Urinary bladder (tissue), 4 donors: ENCODE results near the gene DEDD. TPM values are rescaled to one million over a fixed set of nuclear protein-coding genes. Genes with fewer than 3 reads are reported as not detected.
A peak's percentile ranks its signal among the peaks of the same experiment; 100 is the strongest.

Experiments used
- DNase-seq: peaks from one replicate; pipeline ENCODE4 v3.0.0-alpha.2; 2015; ENCODE audit errors: extremely low spot score
- H3K27ac ChIP-seq: one replicate; pipeline ENCODE4 v1.5.1; 2013; ENCODE audit warnings: low read depth, mild to moderate bottlenecking, moderate library complexity
- H3K36me3 ChIP-seq: one replicate; pipeline ENCODE4 v1.6.1; 2013; ENCODE audit warnings: mild to moderate bottlenecking, moderate library complexity; ENCODE audit not compliant: insufficient read depth
- H3K4me1 ChIP-seq: one replicate; pipeline ENCODE4 v1.6.1; 2013; ENCODE audit warnings: mild to moderate bottlenecking, moderate library complexity; ENCODE audit not compliant: insufficient read depth
- H3K4me3 ChIP-seq: one replicate; pipeline ENCODE4 v1.5.1; 2013; ENCODE audit warnings: low read depth, low read length
- WGBS: extraction: QIAGEN DNeasy Blood & Tissue Kit; methylation state at CpG from one replicate; pipeline ENCODE4 v1.1.7; 2013; 5-methylcytosine and 5-hydroxymethylcytosine counted together
- polyA plus RNA-seq: library from polyadenylated mRNA; stranded (reverse); fragments of 200-250 nt; gene quantifications from one replicate; pipeline ENCODE4 v1.2.3, GENCODE V29; 2013
- total RNA-seq: library from RNA; depleted of rRNA; stranded (reverse); fragments of >200 nt; gene quantifications from one replicate; pipeline ENCODE4 v1.2.3, GENCODE V29; 2014
- donor health status: healthy with polysubstance abuse.
- donor health status: healthy.

DEDD gene
- total and polyA plus RNA-seq, 2 donors, result 16.9 to 43.0 TPM

- 97% methylated on average over 3 of the region's 3 CpGs for WGBS
- peaks cover 3% of the 10 kb centered on the region for H3K4me1 ChIP-seq
- DNase-seq, result no peak
- H3K27ac ChIP-seq, result no peak overlapping the region
- peaks cover 3% of the 10 kb centered on the region for H3K36me3 ChIP-seq
- H3K4me3 ChIP-seq, result no peak overlapping the region
Observed at GRCh38 chr1:161111117-161111516, 21.4 kb downstream of the DEDD start.

- 97% methylated on average over 1 of the region's 1 CpG for WGBS
- no peak overlapping the region for H3K27ac ChIP-seq
- H3K4me1 ChIP-seq, result no peaks in the 10 kb centered on the region
- H3K36me3 ChIP-seq, result peaks cover 6% of the 10 kb centered on the region
- DNase-seq, result no peak
- no peak overlapping the region for H3K4me3 ChIP-seq
Observed at GRCh38 chr1:161106431-161106830, 26.0 kb downstream of the DEDD start.

- H3K4me3 ChIP-seq, result no peak overlapping the region
- no peak overlapping the region for H3K27ac ChIP-seq
- no peak for DNase-seq
- WGBS, result 65% methylated on average over 2 of the region's 2 CpGs
- H3K4me1 ChIP-seq, result no peaks in the 10 kb centered on the region
- H3K36me3 ChIP-seq, result peaks cover 3% of the 10 kb centered on the region
Observed at GRCh38 chr1:161100556-161100955, 31.9 kb downstream of the DEDD start.

- Histone ChIP-seq H3K36me3 (peaks cover 3% of the 10 kb centered on the region), H3K4me3 (no peak overlapping the region), H3K4me1 (no peaks in the 10 kb centered on the region), H3K27ac (no peak overlapping the region)
- 74% methylated on average over 9 of the region's 9 CpGs for WGBS
- no peak for DNase-seq
Observed at GRCh38 chr1:161099090-161099802, 33.2 kb downstream of the DEDD start.

GRCh38 chr1:161098210-161099068, 34.0 kb downstream of the DEDD start, which contains the start of gene KLHDC9:
TSS of gene KLHDC9 (plus strand) at chr1:161098361. CDS start at chr1:161098536, 175 bp downstream.
- 5% methylated on average over 71 of the region's 71 CpGs for WGBS

GRCh38 chr1:161096530-161096929, 35.9 kb downstream of the DEDD start:
- no peak for DNase-seq
- 34% methylated on average over 1 of the region's 1 CpG for WGBS

More at GRCh38 chr1:161098210-161099068, 34.0 kb downstream of the DEDD start, which contains the start of gene KLHDC9:
- Histone ChIP-seq H3K4me1 (no peaks in the 10 kb centered on the region), H3K4me3 (peak within 1 kb of the TSS; percentile 43), H3K27ac (no peak within 1 kb of the TSS), H3K36me3 (no peaks in the 10 kb centered on the region)
- no peak for DNase-seq

GRCh38 chr1:161096015-161096414, 36.5 kb downstream of the DEDD start:
- WGBS, result 93% methylated on average over 2 of the region's 2 CpGs
- H3K4me3 ChIP-seq, result no peak overlapping the region
- H3K27ac ChIP-seq, result no peak overlapping the region
- H3K4me1 ChIP-seq, result no peaks in the 10 kb centered on the region
- no peaks in the 10 kb centered on the region for H3K36me3 ChIP-seq
- no peak for DNase-seq

More at GRCh38 chr1:161096530-161096929, 35.9 kb downstream of the DEDD start:
- Histone ChIP-seq H3K27ac (no peak overlapping the region), H3K4me1 (no peaks in the 10 kb centered on the region), H3K36me3 (no peaks in the 10 kb centered on the region), H3K4me3 (no peak overlapping the region)

- no peaks in the 10 kb centered on the region for H3K36me3 ChIP-seq
- H3K4me3 ChIP-seq, result no peak overlapping the region
- no peak overlapping the region for H3K27ac ChIP-seq
- DNase-seq, result no peak
- WGBS, result 94% methylated on average over 6 of the region's 6 CpGs
- H3K4me1 ChIP-seq, result no peaks in the 10 kb centered on the region
Observed at GRCh38 chr1:161095230-161095629, 37.2 kb downstream of the DEDD start.

GRCh38 chr1:161094481-161094880, 38.0 kb downstream of the DEDD start:
- WGBS, result 93% methylated on average over 14 of the region's 14 CpGs
- no peaks in the 10 kb centered on the region for H3K4me1 ChIP-seq
- H3K27ac ChIP-seq, result no peak overlapping the region
- no peaks in the 10 kb centered on the region for H3K36me3 ChIP-seq
- no peak overlapping the region for H3K4me3 ChIP-seq
- DNase-seq, result no peak

- Histone ChIP-seq H3K4me3 (no peak overlapping the region), H3K36me3 (no peaks in the 10 kb centered on the region), H3K27ac (no peak overlapping the region), H3K4me1 (no peaks in the 10 kb centered on the region)
- 77% methylated on average over 3 of the region's 3 CpGs for WGBS
- DNase-seq, result no peak
Observed at GRCh38 chr1:161092621-161093028, 39.8 kb downstream of the DEDD start.

GRCh38 chr1:161091796-161092507, 40.5 kb downstream of the DEDD start:
- no peaks in the 10 kb centered on the region for H3K36me3 ChIP-seq
- WGBS, result 86% methylated on average over 7 of the region's 7 CpGs
- no peak overlapping the region for H3K4me3 ChIP-seq
- no peaks in the 10 kb centered on the region for H3K4me1 ChIP-seq
- no peak for DNase-seq
- H3K27ac ChIP-seq, result no peak overlapping the region

GRCh38 chr1:161091093-161091492, 41.4 kb downstream of the DEDD start:
- WGBS, result 87% methylated on average over 5 of the region's 5 CpGs
- DNase-seq, result no peak
- no peaks in the 10 kb centered on the region for H3K4me1 ChIP-seq
- no peak overlapping the region for H3K4me3 ChIP-seq
- H3K27ac ChIP-seq, result no peak overlapping the region
- no peaks in the 10 kb centered on the region for H3K36me3 ChIP-seq

- H3K27ac ChIP-seq, result no peak overlapping the region
- no peaks in the 10 kb centered on the region for H3K36me3 ChIP-seq
- no peaks in the 10 kb centered on the region for H3K4me1 ChIP-seq
- no peak for DNase-seq
- H3K4me3 ChIP-seq, result no peak overlapping the region
- WGBS, result 59% methylated on average over 3 of the region's 3 CpGs
Observed at GRCh38 chr1:161090617-161091016, 41.9 kb downstream of the DEDD start.
